PC-9 (cell line): ENCODE measurements around the gene PPARGC1A. TPM values are rescaled to one million over a fixed set of nuclear protein-coding genes. Genes with fewer than 3 reads are reported as not detected.

Source experiments
- BruUV-seq: library from RNA; stranded (reverse); fragments of 400-500 nt; replicated peaks from 2 replicates; lab custom pipeline; 2021; lab: Mats Ljungman, UMichigan
- CTCF ChIA-PET: fragments of 300-600 bp; sonication (Branson Sonifier 250); formaldehyde crosslinking; loops from one replicate; lab custom pipeline; 2022; ENCODE audit warnings: antibody characterized with exemption; lab: Charles Lee
- POLR2A ChIA-PET: fragments of 300-600 bp; sonication (Branson Sonifier 250); formaldehyde crosslinking; loops from one replicate; lab custom pipeline; 2022; ENCODE audit warnings: antibody characterized with exemption; ENCODE audit not compliant: unreplicated experiment; lab: Charles Lee
- DNase-seq, 2 experiments: peaks; one replicate each; pipeline versions ENCODE4 v3.0.0 to v3.0.0-alpha.2; 2015 to 2022; ENCODE audit warnings: mixed read lengths in 1 of 2
- H2AFZ ChIP-seq: fragments of 200-600 bp; sonication (generic); 2 replicates; pipeline ENCODE4 v1.8.1; 2017; ENCODE audit warnings: antibody characterized with exemption
- H3F3A ChIP-seq: fragments of 200-600 bp; sonication (generic); 2 replicates; pipeline ENCODE4 v1.8.1; 2017; ENCODE audit warnings: antibody characterized with exemption, mild to moderate bottlenecking, low read depth; ENCODE audit not compliant: insufficient read depth
- H3K27ac ChIP-seq: fragments of 200-600 bp; sonication (generic); 2 replicates; pipeline ENCODE4 v1.6.1; 2016; ENCODE audit warnings: mixed run types
- H3K27me3 ChIP-seq: fragments of 200-600 bp; sonication (generic); 2 replicates; pipeline ENCODE4 v1.6.1; 2016; ENCODE audit warnings: low read depth, mixed run types; ENCODE audit not compliant: insufficient read depth
- H3K36me3 ChIP-seq: fragments of 200-600 bp; sonication (generic); 2 replicates; pipeline ENCODE4 v1.6.1; 2016; ENCODE audit warnings: low read depth, mixed run types
- H3K4me1 ChIP-seq: fragments of 200-600 bp; sonication (generic); replicated peaks from 2 replicates; pipeline ENCODE4 v1.6.1; 2016; ENCODE audit warnings: mixed run types; ENCODE audit not compliant: insufficient read depth
- H3K4me2 ChIP-seq: fragments of 200-600 bp; sonication (generic); 2 replicates; pipeline ENCODE4 v1.6.1; 2017; ENCODE audit warnings: mixed run types
- H3K4me3 ChIP-seq: fragments of 200-600 bp; sonication (generic); 2 replicates; pipeline ENCODE4 v1.6.1; 2016; ENCODE audit warnings: mixed run types
- H3K79me2 ChIP-seq: fragments of 200-600 bp; sonication (generic); 2 replicates; pipeline ENCODE4 v1.6.1; 2017; ENCODE audit warnings: low read depth, mixed run types
- H3K9me2 ChIP-seq: fragments of 200-600 bp; sonication (generic); 2 replicates; pipeline ENCODE4 v1.8.1; 2017; ENCODE audit warnings: mild to moderate bottlenecking; ENCODE audit not compliant: insufficient read depth
- H3K9me3 ChIP-seq: fragments of 200-600 bp; sonication (generic); 2 replicates; pipeline ENCODE4 v1.8.1; 2016; ENCODE audit warnings: low read depth; ENCODE audit not compliant: insufficient read depth
- H4K20me1 ChIP-seq: fragments of 200-600 bp; sonication (generic); 2 replicates; pipeline ENCODE4 v1.8.1; 2017; ENCODE audit not compliant: insufficient read depth
- EZH2 ChIP-seq: fragments of 200-600 bp; sonication (generic); IDR thresholded peaks from 2 replicates; pipeline ENCODE4 v1.8.0; 2017; ENCODE audit warnings: antibody characterized with exemption, low read depth
- intact Hi-C: fragments of 100-400 bp; cut with micrococcal nuclease; formaldehyde crosslinking; loops from one replicate; pipeline ENCODE4 v1.10.0; 2022; ENCODE audit not compliant: unreplicated experiment
- total RNA-seq: library from RNA; stranded (reverse); gene quantifications from 2 replicates; pipeline ENCODE4 v1.2.3, GENCODE V29; 2021
- TF ChIP-seq, protein P1 (sequence below): fragments of 200-600 bp; sonication (generic); conservative IDR thresholded peaks from 2 replicates; pipeline ENCODE4 v1.6.1; 2017; ENCODE audit warnings: mixed run types, antibody characterized with exemption, mild to moderate bottlenecking, moderate library complexity

PPARGC1A gene
- total RNA-seq, 1 experiment from 2014 or later, result not detected

GRCh38 chr4:23873717-23874535, 15.9 kb downstream of the PPARGC1A start:
- H3F3A ChIP-seq, result no peaks in the 10 kb centered on the region
- TF ChIP-seq, protein P1, sequence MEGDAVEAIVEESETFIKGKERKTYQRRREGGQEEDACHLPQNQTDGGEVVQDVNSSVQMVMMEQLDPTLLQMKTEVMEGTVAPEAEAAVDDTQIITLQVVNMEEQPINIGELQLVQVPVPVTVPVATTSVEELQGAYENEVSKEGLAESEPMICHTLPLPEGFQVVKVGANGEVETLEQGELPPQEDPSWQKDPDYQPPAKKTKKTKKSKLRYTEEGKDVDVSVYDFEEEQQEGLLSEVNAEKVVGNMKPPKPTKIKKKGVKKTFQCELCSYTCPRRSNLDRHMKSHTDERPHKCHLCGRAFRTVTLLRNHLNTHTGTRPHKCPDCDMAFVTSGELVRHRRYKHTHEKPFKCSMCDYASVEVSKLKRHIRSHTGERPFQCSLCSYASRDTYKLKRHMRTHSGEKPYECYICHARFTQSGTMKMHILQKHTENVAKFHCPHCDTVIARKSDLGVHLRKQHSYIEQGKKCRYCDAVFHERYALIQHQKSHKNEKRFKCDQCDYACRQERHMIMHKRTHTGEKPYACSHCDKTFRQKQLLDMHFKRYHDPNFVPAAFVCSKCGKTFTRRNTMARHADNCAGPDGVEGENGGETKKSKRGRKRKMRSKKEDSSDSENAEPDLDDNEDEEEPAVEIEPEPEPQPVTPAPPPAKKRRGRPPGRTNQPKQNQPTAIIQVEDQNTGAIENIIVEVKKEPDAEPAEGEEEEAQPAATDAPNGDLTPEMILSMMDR, result no peak
- TF ChIP-seq EZH2, result no peak
- H3K4me2 ChIP-seq, result no peak overlapping the region
- ChIA-PET POLR2A (interaction anchor here (0.6 kb wide), 1 partner anchor 205 kb away, joined by 3 read pairs; no protein-coding TSS in a partner anchor), CTCF (no interaction called here)
- no peaks in the 10 kb centered on the region for H3K9me3 ChIP-seq
- no TSS peak for BruUV-seq
- no peak for DNase-seq
- no peak overlapping the region for H3K4me3 ChIP-seq
- no peaks in the 10 kb centered on the region for H4K20me1 ChIP-seq
- no peak overlapping the region for H2AFZ ChIP-seq
- peaks cover 41% of the 10 kb centered on the region for H3K27me3 ChIP-seq
- H3K9me2 ChIP-seq, result no peaks in the 10 kb centered on the region
- no peak overlapping the region for H3K27ac ChIP-seq
- no peaks in the 10 kb centered on the region for H3K79me2 ChIP-seq
- H3K36me3 ChIP-seq, result no peaks in the 10 kb centered on the region
- intact Hi-C loops, result no loop called here
- no peaks in the 10 kb centered on the region for H3K4me1 ChIP-seq

GRCh38 chr4:23871426-23871825, 18.4 kb downstream of the PPARGC1A start:
- CTCF ChIA-PET, result no interaction called here
- Histone ChIP-seq H3K27me3 (peaks cover 44% of the 10 kb centered on the region), H3K4me3 (no peak overlapping the region), H3K79me2 (no peaks in the 10 kb centered on the region), H4K20me1 (no peaks in the 10 kb centered on the region), H2AFZ (no peak overlapping the region), H3K4me1 (no peaks in the 10 kb centered on the region), H3K9me2 (no peaks in the 10 kb centered on the region), H3K36me3 (no peaks in the 10 kb centered on the region), H3K9me3 (no peaks in the 10 kb centered on the region), H3K27ac (no peak overlapping the region), H3K4me2 (no peak overlapping the region), H3F3A (no peaks in the 10 kb centered on the region)
- intact Hi-C loops, result no loop called here
- TF ChIP-seq, protein P1, result no peak
- TF ChIP-seq EZH2, result no peak
- no TSS peak for BruUV-seq
- POLR2A ChIA-PET, result no interaction called here
- DNase-seq, result no peak

- H3K36me3 ChIP-seq, result no peaks in the 10 kb centered on the region
- H3K27me3 ChIP-seq, result peaks cover 32% of the 10 kb centered on the region
- no peak overlapping the region for H2AFZ ChIP-seq
- TF ChIP-seq, protein P1, result no peak
- no peak for TF ChIP-seq EZH2
- no peak for DNase-seq
- BruUV-seq, result no TSS peak
- H3K9me2 ChIP-seq, result no peaks in the 10 kb centered on the region
- POLR2A ChIA-PET, result no interaction called here
- H3K9me3 ChIP-seq, result no peaks in the 10 kb centered on the region
- CTCF ChIA-PET, result no interaction called here
- H4K20me1 ChIP-seq, result no peaks in the 10 kb centered on the region
- H3K4me2 ChIP-seq, result no peak overlapping the region
- no peak overlapping the region for H3K4me3 ChIP-seq
- no peaks in the 10 kb centered on the region for H3K79me2 ChIP-seq
- no peaks in the 10 kb centered on the region for H3F3A ChIP-seq
- intact Hi-C loops, result no loop called here
- no peak overlapping the region for H3K27ac ChIP-seq
- H3K4me1 ChIP-seq, result no peaks in the 10 kb centered on the region
Observed at GRCh38 chr4:23866450-23867075, 23.3 kb downstream of the PPARGC1A start.
